HG03378 (cell line): ENCODE results near the gene CSF1.

Source experiments
- ATAC-seq: cut with Tn5 transposase; IDR thresholded peaks from one replicate; pipeline ENCODE4 v1.9.1; 2021; ENCODE audit warnings: mild to moderate bottlenecking, moderate library complexity; ENCODE audit not compliant: unreplicated experiment

The CSF1 gene

DNA sequence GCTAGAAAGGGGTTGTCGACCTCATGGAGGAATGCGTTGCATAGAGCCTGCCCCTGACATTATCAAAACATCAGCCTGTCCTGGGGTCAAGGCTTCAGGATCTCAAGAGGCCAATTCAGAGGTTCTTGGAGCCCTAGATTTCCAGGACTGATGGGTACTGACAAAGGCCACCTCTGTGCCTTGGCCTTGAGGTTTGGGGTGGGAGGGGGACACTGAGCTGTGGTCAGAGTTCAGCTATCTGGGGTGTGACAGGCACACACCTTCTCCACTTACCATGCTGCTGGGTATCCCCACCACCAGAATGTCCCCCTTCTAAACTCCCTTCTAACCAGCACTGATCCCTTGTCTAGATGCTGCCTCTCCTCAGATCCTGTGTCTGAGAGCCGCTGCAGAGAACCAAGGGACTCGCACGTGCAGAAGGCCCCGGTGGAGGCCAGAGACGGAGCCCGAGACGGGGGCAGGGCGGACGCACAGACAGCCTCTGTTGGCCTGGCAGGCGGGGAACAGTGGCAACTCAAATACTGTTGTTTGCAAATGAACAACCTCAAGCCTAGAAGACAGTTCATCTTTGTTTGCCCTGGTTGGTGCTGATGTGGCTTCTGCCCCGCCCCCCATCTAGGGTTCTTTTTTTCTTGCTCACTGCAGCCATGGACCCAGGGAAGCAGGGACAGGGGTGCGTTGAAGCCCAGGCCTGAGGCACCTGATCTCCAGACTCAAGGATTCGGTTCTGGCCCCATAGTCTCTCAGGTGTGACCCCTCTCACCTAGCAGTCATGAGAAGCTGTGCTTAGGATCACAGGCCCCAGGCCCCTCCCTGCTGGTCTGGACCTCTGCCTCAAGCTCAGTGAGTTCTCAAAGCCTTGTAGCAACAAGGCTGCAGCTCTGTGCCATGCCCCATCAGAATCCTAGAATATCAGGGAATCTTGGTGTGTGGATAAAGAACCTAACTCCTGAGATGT, 28.1 kb upstream of the CSF1 start:
- ATAC-seq = no peak

DNA sequence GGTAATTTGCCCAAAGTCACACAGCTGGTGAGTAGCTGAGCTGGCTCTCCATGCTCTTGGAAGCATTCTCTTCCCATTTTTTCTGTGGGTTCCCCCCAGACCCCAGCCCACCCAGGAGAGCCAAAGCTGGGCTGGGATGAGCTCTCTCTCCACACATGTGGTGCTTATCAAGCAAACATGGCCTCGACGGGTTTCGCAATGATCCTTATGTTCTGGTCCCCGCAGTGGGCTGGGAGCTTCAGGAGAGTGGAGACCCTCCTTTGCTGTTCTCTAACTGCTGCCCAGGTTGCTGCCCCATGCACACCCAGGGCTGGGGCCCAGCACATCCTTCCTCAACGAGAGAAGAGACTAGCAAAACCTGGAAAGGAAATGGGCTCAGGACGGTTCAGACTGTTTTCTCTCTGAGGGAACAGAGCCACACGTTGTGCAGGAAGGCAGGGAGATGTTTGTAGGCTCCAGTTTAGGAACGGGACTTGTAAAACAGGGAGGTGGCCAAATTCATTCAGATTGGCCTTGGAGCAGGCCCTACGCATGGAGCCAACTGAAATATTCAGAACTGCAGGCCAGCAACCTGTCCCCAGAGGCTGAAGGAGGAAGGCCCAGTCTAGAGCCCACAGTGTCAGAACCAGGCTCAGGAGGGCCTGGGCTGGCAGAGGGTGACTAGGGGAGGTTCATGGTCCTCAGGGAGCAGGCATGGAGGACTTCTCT, 27.2 kb upstream of the CSF1 start:
- ATAC-seq = no peak

DNA sequence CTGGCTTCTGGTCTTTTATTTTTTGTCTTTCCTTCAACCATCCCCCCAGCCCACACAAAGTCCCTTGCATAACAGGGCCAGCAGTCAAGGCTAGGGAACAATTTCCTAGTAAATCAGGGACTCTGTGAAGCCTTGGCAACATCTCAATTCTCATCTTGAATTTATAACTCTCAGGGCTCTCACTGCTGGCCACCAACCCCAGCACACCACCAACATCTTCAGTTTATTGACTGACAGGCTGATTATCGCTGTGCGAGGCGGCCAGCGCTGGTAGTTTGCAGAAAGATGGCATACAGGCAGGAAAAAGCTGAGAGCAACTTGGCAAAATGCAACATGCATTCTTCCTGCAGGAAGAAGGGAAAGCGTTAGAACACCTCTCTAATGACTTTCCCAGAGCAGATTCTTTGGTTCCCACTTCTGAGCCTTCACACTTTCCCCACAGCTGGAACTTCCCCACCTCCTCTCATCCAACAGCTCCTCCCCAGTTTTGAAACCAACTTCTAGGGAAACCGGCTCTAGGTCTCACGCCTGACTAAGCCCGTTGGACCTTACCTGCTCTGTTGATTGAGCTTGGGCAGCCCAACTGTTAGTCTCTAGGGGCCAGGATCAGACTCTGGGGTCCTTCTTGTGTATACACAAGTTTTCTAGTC, 26.3 kb upstream of the CSF1 start:
- no peak for ATAC-seq

DNA sequence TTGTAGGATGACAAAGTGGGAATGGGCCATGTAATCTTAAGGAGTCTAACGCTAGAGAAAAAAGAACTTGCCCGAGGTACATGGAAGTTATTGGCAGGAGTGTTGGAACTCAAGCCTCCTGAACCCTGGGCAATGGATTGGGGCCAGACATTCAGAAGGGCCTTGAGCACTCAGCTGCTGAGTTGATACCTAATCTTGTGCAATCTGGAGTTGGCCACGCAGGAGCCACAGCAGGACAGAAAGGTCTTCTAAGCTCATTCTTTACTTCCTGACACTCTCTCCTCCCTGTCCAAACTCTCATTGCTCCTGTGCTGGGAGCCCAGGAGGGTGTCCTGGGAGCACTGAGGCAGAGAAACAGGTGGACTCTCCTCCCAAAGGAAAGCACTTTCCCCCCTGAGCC, 25.1 kb upstream of the CSF1 start:
- no peak for ATAC-seq

DNA sequence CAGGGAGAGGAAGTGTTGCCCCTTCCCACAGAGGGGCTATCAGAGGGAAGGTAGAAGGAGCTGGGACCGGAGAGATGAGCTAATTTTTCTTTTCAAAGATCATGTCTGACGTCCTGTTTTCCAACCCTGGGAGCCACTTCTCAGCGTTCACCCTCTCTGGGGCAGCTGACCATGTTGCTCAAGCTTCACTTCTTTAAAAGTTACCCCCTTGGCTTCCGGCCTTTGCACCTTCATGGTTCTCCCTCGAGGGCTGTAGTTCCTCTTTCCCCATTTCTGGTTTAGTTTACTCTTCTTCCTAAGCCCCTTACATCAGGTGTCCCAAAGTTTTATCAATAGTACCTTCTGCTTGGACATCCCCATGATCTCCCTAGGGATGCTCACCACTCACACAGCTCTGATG, 23.8 kb upstream of the CSF1 start:
- ATAC-seq = no peak

DNA sequence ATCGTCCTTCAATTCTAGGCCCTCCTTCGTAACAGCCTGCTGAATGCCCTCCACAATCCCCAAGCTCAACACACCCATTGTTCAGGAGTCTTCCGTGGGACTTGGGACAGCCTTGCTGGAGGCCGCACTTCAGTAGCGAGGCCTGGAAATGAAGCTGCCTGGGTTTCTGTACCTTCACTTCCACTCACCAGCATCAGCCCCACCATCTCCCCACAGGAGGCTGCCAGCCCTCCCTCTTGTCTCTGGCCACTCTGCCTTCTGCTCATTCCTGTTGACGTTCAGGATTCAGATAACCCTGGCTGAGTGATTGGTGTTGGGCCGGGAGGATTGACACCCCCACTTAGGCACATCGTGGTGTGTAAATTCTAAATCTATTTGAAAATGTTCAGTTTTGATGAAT, 23.4 kb upstream of the CSF1 start:
- no peak for ATAC-seq

DNA sequence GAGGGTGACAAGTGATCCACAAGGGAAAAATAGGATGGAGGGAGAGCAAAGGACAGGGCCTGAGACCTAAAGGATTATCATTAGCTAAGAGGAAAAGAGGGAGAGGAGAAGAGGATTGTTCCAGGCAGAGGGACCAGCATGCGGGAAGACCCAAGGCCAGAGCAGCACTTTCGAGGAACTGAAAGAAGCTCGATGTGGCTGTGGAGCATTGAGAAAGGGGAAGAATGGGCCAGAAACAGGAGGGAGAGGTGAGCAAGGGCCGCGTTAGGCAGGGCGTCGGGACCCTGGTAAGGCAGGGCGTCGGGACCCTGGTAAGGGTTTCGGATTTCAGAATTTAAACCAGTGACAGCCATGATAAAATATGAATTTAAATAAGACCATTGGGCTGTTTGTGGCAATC, 22.8 kb upstream of the CSF1 start:
- ATAC-seq = no peak

DNA sequence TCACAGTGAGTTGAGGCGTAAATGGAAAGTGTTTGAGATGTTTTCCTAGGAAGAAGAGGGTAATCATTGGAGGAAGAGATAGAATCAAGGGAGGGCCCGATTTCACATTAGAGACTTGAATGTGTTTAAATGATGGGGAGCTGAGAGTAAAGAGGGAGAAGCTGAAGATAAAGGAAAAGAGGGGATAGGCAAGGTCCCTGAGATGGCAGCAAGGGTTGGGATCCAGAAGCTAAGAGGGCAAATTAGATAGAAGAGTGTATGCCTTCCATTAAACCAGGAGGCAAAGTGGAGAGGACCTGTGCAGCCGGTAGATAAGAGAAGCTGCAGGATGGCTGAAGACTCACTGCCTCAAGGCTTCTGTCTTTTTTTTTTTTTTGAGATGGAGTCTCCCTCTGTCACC, 21.6 kb upstream of the CSF1 start:
- no peak for ATAC-seq

DNA sequence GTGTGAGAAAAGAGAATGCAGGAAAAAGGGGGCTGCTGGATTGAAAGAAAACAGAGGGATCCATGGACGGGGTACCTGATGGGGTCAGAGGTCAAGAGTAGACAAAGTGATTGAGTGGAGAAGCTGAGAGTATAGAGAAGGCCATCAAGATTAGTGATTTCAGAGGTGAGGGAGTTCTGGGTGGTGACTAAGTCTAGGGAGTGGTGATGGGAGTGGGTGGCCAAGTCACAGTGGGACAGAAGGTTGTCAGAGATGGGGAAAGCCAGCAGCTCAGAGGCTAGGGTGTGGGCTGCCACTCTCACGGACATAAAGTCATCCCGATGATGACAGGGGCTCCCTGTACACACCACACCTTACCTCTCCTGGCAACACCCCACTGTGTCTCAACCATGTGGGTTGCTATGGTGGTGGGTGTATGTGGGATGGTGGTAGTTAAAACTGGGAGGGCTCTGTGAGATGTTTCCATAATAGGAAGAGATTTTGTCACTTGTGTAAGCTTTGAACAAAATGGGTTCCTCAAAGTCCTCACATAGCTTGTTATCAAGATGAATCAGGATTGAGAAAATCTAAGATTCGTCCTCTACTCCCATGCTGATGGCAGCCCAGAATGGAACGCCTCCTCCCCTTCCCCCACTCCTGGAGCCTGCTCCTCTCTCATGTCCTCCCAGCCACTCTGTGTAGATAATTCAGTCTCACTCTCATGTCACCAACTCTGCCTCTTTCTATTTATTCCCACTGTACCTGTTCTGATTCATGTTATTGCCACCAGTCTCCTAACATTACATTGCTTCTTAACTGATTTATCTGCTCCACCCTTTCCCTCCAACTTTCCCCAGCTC, 20.3 kb upstream of the CSF1 start:
- no peak for ATAC-seq

DNA sequence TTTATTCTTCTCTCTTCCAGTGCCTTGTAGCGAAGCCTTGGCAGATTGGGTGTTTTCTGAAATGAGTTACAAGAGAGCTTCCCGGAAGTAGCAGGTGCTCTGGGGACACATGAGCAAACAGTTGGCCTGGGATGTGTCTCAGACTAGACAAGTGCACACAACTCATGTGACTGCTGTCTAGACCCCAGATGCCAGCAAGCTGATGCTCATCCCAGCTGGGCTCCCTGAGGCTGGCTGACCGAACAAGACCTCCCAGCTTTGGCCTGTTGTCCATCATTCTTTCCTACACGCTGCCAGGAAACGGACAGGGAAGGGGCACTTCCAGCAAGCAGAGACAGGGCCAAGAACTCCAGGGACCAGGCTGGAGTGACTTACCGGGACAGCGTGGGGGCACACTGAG, 18.7 kb upstream of the CSF1 start:
- ATAC-seq = no peak

DNA sequence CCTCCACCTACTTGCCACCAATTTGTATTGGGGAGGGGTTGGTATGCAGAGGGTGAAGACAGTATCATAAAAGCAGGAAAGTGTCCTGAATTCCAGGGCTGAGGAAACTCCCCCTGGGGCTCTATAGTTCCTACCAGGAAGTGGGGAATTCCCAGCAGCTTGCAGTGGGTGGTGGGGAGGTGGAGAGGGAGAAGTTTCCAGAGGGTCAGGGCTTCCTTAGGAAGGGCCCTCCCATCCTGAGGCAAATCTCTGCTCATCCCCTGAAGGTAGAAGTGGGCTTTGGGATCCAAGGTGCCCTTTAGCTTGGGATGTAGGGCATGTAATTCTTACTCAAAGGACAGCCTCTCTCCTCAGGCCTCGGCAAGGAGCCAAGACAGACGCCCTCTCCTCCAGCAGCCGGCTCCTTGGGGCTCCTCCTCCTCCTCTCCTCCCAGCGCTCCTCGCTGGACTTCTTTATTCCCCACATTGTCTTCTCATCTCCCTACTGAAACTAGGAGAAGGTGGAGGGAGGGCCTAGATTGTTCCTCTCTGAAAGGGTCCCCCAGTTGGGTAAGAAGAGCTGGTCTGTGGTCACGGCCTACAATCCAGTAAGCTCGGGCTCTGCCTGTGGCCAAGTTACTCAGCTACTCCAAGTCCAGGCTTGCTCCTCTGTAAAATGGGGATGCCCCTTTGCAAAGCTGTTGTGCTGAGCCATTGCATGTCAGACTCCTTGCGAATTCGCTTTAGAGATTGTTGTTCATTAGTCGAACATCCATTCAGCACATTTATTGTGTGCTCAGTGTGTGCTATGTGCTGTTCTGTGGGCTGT, 17.9 kb upstream of the CSF1 start:
- ATAC-seq = no peak

DNA sequence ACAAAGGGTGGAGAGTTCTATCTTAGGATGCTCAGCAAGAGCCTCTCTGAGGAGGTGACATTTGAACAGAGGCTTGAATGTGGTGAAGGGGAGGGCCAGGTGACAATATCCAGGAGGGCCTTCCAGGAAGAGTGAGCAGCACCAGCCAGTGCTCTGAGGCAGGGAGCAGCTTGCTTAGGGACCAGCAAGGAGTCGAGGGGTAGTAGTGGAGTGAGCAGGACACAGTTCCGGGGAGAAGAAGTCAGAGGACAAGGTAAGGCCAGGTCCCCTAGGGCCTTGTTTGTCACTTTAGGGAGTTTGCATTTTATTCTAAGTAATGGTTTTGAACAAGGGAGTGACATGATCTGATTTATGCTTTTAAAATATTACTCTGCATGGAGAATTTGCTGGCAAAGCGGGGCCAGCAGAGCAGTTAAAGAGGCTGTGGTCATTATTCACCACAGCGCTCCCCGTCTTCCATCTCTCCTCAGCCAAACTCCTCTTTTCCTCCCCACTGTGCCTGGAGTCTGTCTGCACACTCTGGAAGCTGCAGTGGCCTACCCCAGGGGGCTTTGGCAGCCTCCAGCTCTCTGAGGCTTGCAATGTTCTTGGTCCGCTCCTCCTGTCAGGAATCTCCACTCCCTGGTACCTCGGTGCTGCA, 17.0 kb upstream of the CSF1 start:
- no peak for ATAC-seq

DNA sequence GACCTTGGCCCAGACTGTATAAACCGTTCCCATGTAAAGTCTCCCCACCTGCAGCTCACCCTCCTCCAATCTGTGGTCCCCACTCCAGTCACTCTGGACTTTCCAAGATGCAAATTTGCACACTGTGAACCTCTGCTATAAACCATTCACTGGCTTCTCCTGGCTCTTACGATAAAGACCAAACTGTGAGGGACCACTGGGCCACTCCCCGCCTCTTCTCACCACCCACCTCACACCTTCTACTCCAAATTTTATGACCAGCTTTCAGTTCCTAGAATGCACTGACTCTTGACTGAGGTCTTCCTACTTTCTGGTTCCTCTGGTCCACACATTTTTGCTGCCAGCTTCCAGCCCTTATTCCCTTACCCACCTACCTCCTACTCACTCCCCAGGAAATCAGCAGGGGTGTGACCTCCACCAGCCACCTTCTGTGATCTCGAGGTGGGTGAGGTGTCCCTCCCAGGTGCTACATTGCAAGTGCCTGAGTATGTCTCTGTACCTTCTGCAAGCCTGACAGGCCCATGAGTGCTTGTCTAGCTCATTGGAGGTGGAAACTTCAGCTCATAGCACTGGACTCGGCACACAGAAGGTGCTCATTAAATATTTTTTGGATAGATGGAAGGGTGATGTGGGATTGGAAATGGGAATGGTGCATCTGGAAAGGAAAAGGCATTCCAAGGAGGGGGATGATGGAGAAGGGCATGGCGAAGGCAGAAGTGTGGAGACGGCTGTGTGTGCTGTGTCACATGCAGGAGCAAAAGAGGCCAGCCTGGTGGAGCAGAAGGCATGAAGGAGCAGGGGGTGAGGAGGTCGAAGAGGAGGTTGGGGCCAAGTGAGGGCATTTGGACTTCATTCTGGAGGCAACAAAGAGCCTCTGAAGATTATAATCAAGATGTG, 15.6 kb upstream of the CSF1 start:
- ATAC-seq = no peak

DNA sequence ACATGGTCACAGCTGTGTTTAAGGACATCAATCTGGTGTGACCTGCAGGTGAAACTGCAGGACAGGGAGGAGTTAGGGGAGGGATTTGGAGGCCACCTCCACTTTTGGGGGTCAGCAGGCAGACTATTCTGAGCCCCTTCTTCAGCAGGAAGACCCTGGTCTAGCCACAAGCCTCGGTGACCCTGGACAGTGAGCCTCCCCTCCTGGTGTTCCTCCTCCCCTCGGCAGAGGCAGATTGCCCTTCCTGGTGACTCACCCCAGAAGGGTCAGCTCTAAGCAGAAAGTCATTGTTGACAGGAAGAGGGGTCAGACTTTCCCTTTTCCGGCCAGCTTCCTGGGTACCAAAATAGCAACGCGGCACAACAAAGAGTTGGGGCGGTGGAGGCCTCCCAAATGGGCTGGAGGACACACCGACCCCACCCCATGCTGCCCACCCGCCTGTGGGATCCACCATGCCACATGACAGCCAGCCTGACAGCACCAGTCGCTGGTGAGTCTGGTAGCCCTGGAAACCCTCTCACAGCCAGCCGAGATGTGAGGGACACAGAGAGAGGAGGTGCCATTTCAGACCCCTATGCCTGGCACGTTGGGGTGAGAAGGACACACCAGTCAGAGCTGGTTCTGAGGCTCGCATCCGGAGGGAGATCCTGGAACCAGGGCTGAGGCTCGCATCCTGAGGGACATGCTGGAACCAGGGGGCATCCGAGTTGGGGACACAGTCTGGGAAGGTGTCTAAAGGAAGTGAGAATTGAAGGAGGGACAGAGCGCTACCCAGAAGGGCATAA, 14.7 kb upstream of the CSF1 start:
- no peak for ATAC-seq

DNA sequence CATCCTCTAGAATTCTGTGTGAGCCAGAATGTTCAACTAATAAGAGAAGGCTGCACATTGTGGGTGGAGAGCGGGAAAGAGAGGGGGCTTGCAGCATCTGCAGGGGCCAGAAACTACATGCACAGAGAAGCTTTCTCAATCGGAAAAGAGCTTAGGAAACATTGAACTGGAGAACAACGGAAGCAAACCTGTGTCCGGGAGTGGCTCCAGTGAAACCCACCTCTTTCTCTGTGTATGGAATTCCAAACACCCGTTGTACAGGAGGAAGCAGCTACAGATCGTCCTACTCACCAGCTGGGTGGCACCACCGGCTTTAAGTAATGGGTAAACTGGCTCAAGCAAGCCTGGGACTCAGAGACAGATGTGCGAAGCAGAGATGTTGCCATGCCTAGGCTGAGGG, 14.0 kb upstream of the CSF1 start:
- no peak for ATAC-seq

DNA sequence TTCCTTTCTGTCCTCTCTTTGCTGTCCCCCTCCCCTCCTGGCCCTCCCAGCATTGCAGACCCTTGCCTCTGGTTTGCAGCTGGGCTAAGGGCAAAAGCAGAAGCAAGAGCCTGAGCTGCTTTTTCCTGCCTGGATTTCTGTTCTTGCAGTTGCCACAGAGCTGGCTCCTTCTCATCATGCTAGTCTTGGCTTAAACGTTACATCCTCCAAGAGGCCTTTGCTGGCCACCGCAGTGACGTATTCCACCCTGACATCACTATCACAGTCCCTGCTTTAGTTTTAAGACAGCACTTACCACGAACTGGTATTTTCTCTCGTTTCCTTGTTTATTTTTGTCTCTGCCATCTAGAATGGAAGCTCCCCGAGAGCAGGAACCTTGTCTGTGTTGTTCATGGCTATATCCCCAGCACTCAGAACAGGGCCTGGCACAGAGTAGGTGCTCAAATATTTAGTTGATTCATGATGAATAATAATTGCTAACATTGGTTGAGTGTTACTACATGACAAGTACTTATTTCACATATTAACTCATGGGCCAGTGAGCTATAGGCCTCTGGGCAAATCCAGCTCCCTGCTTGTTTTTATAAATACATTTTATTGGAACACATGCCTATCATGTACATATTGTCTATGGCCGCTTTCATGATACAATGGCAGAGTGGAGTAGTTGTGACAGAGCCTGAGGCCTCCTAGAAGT, 13.2 kb upstream of the CSF1 start:
- ATAC-seq = no peak

DNA sequence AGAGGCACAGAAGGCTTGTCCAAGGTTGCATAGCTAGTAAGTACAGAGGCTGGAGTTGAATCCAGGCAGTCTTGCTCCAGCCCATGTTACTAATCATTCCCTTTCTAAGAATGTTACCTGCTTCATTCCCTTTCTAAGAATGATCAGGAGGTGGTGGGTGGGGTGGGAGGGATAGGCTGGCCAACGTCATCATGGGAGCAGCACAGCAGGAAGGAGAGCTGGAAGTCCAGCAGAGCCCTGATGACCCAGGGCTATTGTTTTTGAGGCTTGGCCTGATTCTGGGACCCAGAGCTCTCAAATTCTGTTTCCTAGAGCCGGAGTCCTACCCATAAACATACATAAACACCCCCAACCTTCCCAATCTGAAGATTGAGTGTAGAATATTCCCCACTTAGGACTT, 11.8 kb upstream of the CSF1 start:
- ATAC-seq = no peak
